ENCODE results near the gene ACOT11.

DNA sequence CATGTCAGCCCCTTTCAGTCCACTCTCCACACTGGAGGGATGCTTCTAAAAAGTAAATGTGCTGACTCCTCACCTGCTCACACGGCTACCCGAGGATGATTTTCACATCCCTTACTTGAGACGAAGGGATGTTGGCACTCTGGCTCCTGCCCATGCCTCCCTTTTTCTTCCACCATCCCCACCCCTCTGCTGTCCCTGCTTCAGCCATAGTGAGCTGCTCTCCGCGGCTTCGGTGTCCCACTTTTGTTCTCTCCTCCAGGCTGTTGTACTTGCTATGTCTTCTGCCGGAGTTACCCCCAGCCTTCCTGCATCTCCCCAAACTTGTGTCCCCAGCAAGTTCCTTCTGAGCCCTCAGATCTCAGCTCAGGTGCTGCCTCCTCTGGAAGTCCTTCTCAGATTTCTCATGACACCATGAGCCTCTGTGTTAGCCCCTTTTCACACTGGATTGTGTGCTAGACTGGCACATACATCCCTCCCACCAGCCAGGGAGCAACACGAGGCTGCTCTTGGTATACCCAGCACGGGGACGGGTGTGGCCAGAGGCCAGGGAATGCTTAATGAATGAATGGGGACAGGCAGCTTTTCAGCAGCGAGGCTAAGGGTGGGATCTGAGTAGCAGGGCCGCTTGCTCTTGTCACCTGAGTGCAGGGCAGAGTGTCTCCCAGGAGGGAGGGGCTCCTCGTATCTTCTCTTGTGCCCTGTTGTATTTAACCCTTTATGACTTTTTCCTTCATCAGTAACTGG lies 1.3 kb downstream of the ACOT11 start:
- no peak for TF ChIP-seq EZH2 (IDR thresholded peaks at IDR 0.05; ENCODE audit: low read length)
- TF ChIP-seq, protein P1, sequence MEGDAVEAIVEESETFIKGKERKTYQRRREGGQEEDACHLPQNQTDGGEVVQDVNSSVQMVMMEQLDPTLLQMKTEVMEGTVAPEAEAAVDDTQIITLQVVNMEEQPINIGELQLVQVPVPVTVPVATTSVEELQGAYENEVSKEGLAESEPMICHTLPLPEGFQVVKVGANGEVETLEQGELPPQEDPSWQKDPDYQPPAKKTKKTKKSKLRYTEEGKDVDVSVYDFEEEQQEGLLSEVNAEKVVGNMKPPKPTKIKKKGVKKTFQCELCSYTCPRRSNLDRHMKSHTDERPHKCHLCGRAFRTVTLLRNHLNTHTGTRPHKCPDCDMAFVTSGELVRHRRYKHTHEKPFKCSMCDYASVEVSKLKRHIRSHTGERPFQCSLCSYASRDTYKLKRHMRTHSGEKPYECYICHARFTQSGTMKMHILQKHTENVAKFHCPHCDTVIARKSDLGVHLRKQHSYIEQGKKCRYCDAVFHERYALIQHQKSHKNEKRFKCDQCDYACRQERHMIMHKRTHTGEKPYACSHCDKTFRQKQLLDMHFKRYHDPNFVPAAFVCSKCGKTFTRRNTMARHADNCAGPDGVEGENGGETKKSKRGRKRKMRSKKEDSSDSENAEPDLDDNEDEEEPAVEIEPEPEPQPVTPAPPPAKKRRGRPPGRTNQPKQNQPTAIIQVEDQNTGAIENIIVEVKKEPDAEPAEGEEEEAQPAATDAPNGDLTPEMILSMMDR (optimal IDR thresholded peaks at IDR 0.05 in 1 of 3, IDR thresholded peaks at IDR 0.05 in 1 of 3, conservative IDR thresholded peaks at IDR 0.05 in 1 of 3; ENCODE audit: extremely low read depth in 1 of 3, insufficient read depth in 2 of 3, low read length in 3 of 3): no peak
